Smooth muscle cell (in vitro differentiated cells): Measurements from ENCODE around the gene DPPA5. TPM values are rescaled to one million over a fixed set of nuclear protein-coding genes. Genes with fewer than 3 reads are reported as not detected.

Experiments
- DNase-seq: peaks from one replicate; lab custom pipeline; 2025; ENCODE audit not compliant: unreplicated experiment; lab: John Stamatoyannopoulos, UW
- H2AFZ ChIP-seq: fragments of 200-600 bp; sonication (generic); 2 replicates; pipeline ENCODE4 v1.6.0; 2016; ENCODE audit warnings: antibody characterized with exemption, low read depth, mild to moderate bottlenecking
- H3F3A ChIP-seq: fragments of 200-600 bp; sonication (generic); 2 replicates; pipeline ENCODE4 v1.6.0; 2017; ENCODE audit warnings: antibody characterized with exemption, low read depth
- H3K27ac ChIP-seq: fragments of 200-600 bp; sonication (generic); 2 replicates; pipeline ENCODE4 v1.5.1; 2016; ENCODE audit warnings: low read depth, mild to moderate bottlenecking
- H3K27me3 ChIP-seq: fragments of 200-600 bp; sonication (generic); 2 replicates; pipeline ENCODE4 v1.6.1; 2016; ENCODE audit warnings: low read depth, mild to moderate bottlenecking
- H3K36me3 ChIP-seq: fragments of 200-600 bp; sonication (generic); 2 replicates; pipeline ENCODE4 v1.5.1; 2016; ENCODE audit warnings: low read depth
- H3K4me1 ChIP-seq: fragments of 200-600 bp; sonication (generic); 2 replicates; pipeline ENCODE4 v1.5.1; 2016; ENCODE audit warnings: low read depth
- H3K4me2 ChIP-seq: fragments of 200-600 bp; sonication (generic); 2 replicates; pipeline ENCODE4 v1.6.0; 2016; ENCODE audit warnings: mild to moderate bottlenecking
- H3K4me3 ChIP-seq: fragments of 200-600 bp; sonication (generic); 2 replicates; pipeline ENCODE4 v1.5.1; 2016; ENCODE audit warnings: mild to moderate bottlenecking
- H3K79me2 ChIP-seq: fragments of 200-600 bp; sonication (generic); 2 replicates; pipeline ENCODE4 v1.6.0; 2016; ENCODE audit warnings: low read depth, mild to moderate bottlenecking
- H3K9ac ChIP-seq: fragments of 200-600 bp; sonication (generic); 2 replicates; pipeline ENCODE4 v1.6.0; 2016; ENCODE audit warnings: low read depth
- H3K9me3 ChIP-seq: fragments of 200-600 bp; sonication (generic); replicated peaks from 2 replicates; pipeline ENCODE4 v1.5.1; 2016; ENCODE audit warnings: low read depth
- H4K20me1 ChIP-seq: fragments of 200-600 bp; sonication (generic); 2 replicates; pipeline ENCODE4 v1.6.0; 2016; ENCODE audit warnings: low read depth
- WGBS: methylation state at CpG from one replicate; pipeline ENCODE4 v1.1.7; 2016; ENCODE audit warnings: low lambda C conversion rate; 5-methylcytosine and 5-hydroxymethylcytosine counted together
- polyA plus RNA-seq: library from polyadenylated mRNA; unstranded; fragments of >200 nt; fragmentation: Nextera tagmentation; extraction: Ambion mirVana; gene quantifications from 2 replicates; pipeline ENCODE4 v1.2.1, GENCODE V29; 2016
- total RNA-seq: library from RNA; depleted of rRNA; stranded (reverse); fragments of >200 nt; gene quantifications from 2 replicates; pipeline ENCODE4 v1.2.3, GENCODE V29; 2014
- TF ChIP-seq, protein P1 (sequence below): fragments of 200-600 bp; sonication (generic); IDR thresholded peaks from 2 replicates; pipeline ENCODE4 v1.5.1; 2017; ENCODE audit warnings: borderline replicate concordance, mild to moderate bottlenecking, antibody characterized with exemption; ENCODE audit not compliant: insufficient read depth, poor library complexity, severe bottlenecking

Gene DPPA5
- total and polyA plus RNA-seq, 2 experiments from 2014 or later, result not detected

DNA sequence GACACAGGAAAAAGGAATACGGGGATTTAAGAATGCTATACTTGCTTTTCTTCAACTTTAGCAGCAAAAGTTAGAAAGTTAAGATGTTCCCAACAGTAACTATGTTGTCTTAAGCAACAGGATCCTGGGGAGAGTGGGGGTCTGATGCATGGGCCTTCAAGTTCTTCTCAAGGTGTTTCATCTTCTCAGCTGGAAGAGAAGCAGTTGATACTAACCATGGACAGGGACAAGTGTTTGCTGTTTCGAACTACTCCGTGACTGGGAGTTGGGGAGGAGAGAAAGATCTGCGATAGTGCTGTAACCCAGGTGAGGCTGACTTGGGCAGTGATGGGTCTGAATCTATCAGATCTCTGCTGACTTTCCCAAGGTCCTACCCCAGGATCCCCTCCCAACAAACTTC lies 14.6 kb upstream of the DPPA5 start:
- 90% methylated on average over 4 of the region's 4 CpGs for WGBS
- H3K4me3 ChIP-seq, result no peak overlapping the region

DNA sequence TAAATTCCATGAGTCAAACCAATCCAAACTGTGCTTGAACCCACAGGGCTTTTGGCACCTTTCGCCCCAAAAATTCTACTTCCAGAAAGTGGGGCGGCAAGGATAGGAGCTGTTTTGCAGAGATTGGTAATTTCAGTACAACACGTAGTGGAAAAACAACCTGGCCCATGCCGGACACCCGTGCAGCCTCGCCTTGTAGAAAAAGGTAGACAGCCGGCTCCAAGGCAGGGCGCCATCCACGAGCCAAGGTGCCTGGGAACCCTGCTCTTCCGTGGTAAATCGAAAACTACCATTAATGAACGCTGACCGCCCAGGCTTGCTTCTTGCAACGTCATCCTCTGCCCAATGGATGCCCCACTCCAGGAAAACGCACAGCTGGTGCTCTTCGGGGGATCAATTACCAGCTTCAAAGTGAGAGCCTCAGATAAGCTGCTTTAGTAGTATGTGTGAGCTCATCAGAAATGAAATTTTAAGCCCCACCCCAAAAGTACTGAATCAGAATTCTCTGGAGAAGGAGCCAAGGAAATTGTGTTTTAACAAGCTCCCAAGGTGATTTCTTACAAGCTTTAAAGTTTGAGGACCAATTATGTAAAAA lies 13.8 kb upstream of the DPPA5 start:
- DNase-seq, result no peak
- 76% methylated on average over 16 of the region's 16 CpGs for WGBS
- no peaks in the 10 kb centered on the region for H3K36me3 ChIP-seq
- no peaks in the 10 kb centered on the region for H3K4me1 ChIP-seq
- no peaks in the 10 kb centered on the region for H3K27me3 ChIP-seq
- H3K4me2 ChIP-seq, result no peak overlapping the region
- no peaks in the 10 kb centered on the region for H3K79me2 ChIP-seq
- H3F3A ChIP-seq, result no peaks in the 10 kb centered on the region
- H4K20me1 ChIP-seq, result no peaks in the 10 kb centered on the region
- H3K4me3 ChIP-seq, result no peak overlapping the region
- no peak overlapping the region for H3K9ac ChIP-seq
- no peaks in the 10 kb centered on the region for H3K9me3 ChIP-seq
- TF ChIP-seq, protein P1, sequence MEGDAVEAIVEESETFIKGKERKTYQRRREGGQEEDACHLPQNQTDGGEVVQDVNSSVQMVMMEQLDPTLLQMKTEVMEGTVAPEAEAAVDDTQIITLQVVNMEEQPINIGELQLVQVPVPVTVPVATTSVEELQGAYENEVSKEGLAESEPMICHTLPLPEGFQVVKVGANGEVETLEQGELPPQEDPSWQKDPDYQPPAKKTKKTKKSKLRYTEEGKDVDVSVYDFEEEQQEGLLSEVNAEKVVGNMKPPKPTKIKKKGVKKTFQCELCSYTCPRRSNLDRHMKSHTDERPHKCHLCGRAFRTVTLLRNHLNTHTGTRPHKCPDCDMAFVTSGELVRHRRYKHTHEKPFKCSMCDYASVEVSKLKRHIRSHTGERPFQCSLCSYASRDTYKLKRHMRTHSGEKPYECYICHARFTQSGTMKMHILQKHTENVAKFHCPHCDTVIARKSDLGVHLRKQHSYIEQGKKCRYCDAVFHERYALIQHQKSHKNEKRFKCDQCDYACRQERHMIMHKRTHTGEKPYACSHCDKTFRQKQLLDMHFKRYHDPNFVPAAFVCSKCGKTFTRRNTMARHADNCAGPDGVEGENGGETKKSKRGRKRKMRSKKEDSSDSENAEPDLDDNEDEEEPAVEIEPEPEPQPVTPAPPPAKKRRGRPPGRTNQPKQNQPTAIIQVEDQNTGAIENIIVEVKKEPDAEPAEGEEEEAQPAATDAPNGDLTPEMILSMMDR, result no peak
- no peak overlapping the region for H3K27ac ChIP-seq
- H2AFZ ChIP-seq, result no peak overlapping the region

More for the DNA sequence above, 14.6 kb upstream of the DPPA5 start:
- H3K27me3 ChIP-seq, result no peaks in the 10 kb centered on the region
- H3K9ac ChIP-seq, result no peak overlapping the region
- no peak overlapping the region for H3K27ac ChIP-seq
- no peaks in the 10 kb centered on the region for H3K9me3 ChIP-seq
- no peak for DNase-seq
- H2AFZ ChIP-seq, result no peak overlapping the region
- H3K36me3 ChIP-seq, result no peaks in the 10 kb centered on the region
- H3K4me2 ChIP-seq, result no peak overlapping the region
- no peaks in the 10 kb centered on the region for H4K20me1 ChIP-seq
- H3K79me2 ChIP-seq, result no peaks in the 10 kb centered on the region
- TF ChIP-seq, protein P1, result no peak
- H3F3A ChIP-seq, result no peaks in the 10 kb centered on the region
- H3K4me1 ChIP-seq, result no peaks in the 10 kb centered on the region

DNA sequence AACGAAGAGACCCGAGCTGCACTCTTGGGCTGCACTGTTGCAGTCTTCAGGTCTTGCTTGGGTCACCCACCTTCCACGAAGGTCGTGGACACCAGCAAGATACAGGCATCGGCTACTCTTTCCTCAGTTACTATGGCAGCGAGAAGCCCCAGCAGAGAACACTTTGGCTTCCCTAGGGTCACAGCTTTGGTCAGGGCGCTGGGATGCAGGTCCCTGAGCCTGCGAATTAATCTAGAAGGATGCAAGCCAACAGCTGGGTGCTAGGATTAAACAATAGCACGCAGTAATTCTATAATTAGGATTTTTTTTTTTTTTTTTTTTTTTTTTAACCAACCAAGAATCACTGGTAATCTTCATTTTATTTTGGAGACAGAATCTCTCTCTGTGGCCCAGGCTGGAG lies 10.5 kb upstream of the DPPA5 start:
- H3K79me2 ChIP-seq, result no peaks in the 10 kb centered on the region
- H3K27ac ChIP-seq, result no peak overlapping the region
- no peak overlapping the region for H3K4me3 ChIP-seq
- no peak overlapping the region for H3K4me2 ChIP-seq
- no peaks in the 10 kb centered on the region for H4K20me1 ChIP-seq
- no peaks in the 10 kb centered on the region for H3K36me3 ChIP-seq
- no peak for DNase-seq
- no peaks in the 10 kb centered on the region for H3F3A ChIP-seq
- H2AFZ ChIP-seq, result no peak overlapping the region
- no peaks in the 10 kb centered on the region for H3K4me1 ChIP-seq
- TF ChIP-seq, protein P1, result no peak
- no peaks in the 10 kb centered on the region for H3K9me3 ChIP-seq
- no peak overlapping the region for H3K9ac ChIP-seq
- WGBS, result 92% methylated on average over 9 of the region's 9 CpGs
- no peaks in the 10 kb centered on the region for H3K27me3 ChIP-seq

DNA sequence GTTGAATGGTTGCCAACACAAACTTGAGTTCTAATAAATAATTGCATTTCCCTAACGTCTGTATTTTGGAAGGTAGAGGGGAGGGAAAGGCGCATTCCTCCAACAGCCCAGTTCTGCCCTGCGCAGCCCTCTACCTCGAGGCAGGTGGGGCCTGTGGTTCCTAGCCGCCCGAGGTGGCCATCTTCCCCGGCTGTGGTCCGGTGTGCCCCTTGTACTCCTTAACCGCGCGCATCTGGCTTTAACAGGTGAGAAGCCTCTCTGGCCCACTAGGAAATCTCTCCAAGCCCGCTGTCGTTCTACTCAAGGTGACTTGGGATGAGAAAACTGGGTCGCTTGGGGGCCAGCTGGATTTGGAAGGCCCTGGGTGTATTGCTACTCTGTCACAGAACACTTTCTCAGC lies 10.0 kb upstream of the DPPA5 start:
- no peaks in the 10 kb centered on the region for H3K4me1 ChIP-seq
- no peak for DNase-seq
- H2AFZ ChIP-seq, result no peak overlapping the region
- H3K36me3 ChIP-seq, result no peaks in the 10 kb centered on the region
- H3K9ac ChIP-seq, result no peak overlapping the region
- H3K27ac ChIP-seq, result no peak overlapping the region
- no peaks in the 10 kb centered on the region for H3K27me3 ChIP-seq
- WGBS, result 94% methylated on average over 14 of the region's 14 CpGs
- H4K20me1 ChIP-seq, result no peaks in the 10 kb centered on the region
- no peaks in the 10 kb centered on the region for H3K79me2 ChIP-seq
- no peak overlapping the region for H3K4me2 ChIP-seq
- H3K4me3 ChIP-seq, result no peak overlapping the region
- TF ChIP-seq, protein P1, result no peak
- H3K9me3 ChIP-seq, result no peaks in the 10 kb centered on the region
- H3F3A ChIP-seq, result no peaks in the 10 kb centered on the region
